SK-N-SH treated with all-trans-retinoic acid at 6 μM for 48 hours (cell line): ENCODE measurements around the gene IFI27L1.

ENCODE experiments used
- ARNTL ChIP-seq: fragments of 450-650 bp; formaldehyde crosslinking; IDR thresholded peaks from 2 replicates; pipeline ENCODE4 v1.5.0; 2020; ENCODE audit warnings: low read depth, mild to moderate bottlenecking, moderate library complexity, borderline replicate concordance
- BACH2 ChIP-seq: fragments of 250-450 bp; sonication (Bioruptor Pico); IDR thresholded peaks from 2 replicates; pipeline ENCODE4 v1.9.0; 2021; ENCODE audit warnings: mild to moderate bottlenecking, borderline replicate concordance
- CREB5 ChIP-seq: fragments of 250-450 bp; sonication (Bioruptor Pico); IDR thresholded peaks from 2 replicates; pipeline ENCODE4 v1.5.1; 2020; ENCODE audit warnings: low read depth, mild to moderate bottlenecking, moderate library complexity
- PATZ1 ChIP-seq: fragments of 250-450 bp; sonication (Bioruptor Pico); IDR thresholded peaks from 2 replicates; pipeline ENCODE4 v1.8.0; 2020; ENCODE audit warnings: mild to moderate bottlenecking, moderate library complexity, borderline replicate concordance
- PPARA ChIP-seq: fragments of 250-450 bp; sonication (Bioruptor Pico); IDR thresholded peaks from 2 replicates; pipeline ENCODE4 v1.5.0; 2020; ENCODE audit warnings: mild to moderate bottlenecking, borderline replicate concordance
- RARB ChIP-seq: fragments of 250-450 bp; sonication (Bioruptor Pico); IDR thresholded peaks from 2 replicates; pipeline ENCODE4 v1.8.0; 2021; ENCODE audit warnings: mild to moderate bottlenecking, moderate library complexity
- TSHZ2 ChIP-seq: fragments of 250-450 bp; sonication (Bioruptor Pico); IDR thresholded peaks from 2 replicates; pipeline ENCODE4 v1.5.0; 2020; ENCODE audit warnings: mild to moderate bottlenecking, moderate library complexity
- ZFP3 ChIP-seq: fragments of 250-450 bp; sonication (Bioruptor Pico); IDR thresholded peaks from 2 replicates; pipeline ENCODE4 v1.5.0; 2020; ENCODE audit warnings: mild to moderate bottlenecking, moderate library complexity
- ZFP30 ChIP-seq: fragments of 450-650 bp; formaldehyde crosslinking; IDR thresholded peaks from 2 replicates; pipeline ENCODE4 v1.5.0; 2022; ENCODE audit warnings: mild to moderate bottlenecking, moderate library complexity
- ZNF8 ChIP-seq: fragments of 450-650 bp; formaldehyde crosslinking; IDR thresholded peaks from 2 replicates; pipeline ENCODE4 v1.5.0; 2020; ENCODE audit warnings: mild to moderate bottlenecking, moderate library complexity

GRCh38 chr14:94100847-94101246, 19.7 kb downstream of the IFI27L1 start:
- TF ChIP-seq ZNF8 (CRISPR knock-in tag) (no peak), PPARA (CRISPR knock-in tag) (no peak), ZFP3 (CRISPR knock-in tag) (no peak), PATZ1 (CRISPR knock-in tag) (no peak), BACH2 (CRISPR knock-in tag) (no peak), RARB (no peak), ARNTL (CRISPR knock-in tag) (no peak), CREB5 (no peak), TSHZ2 (CRISPR knock-in tag) (no peak), ZFP30 (CRISPR knock-in tag) (no peak)
